ENCODE results near the gene DUSP8. TPM values are rescaled to one million over a fixed set of nuclear protein-coding genes. Genes with fewer than 3 reads are reported as not detected.
A peak's percentile ranks its signal among the peaks of the same experiment; 100 is the strongest.

DUSP8 gene
- total and polyA plus RNA-seq, 11 donors = 9.8 to 29.9 (median 16.5) TPM

- no peaks in the 10 kb centered on the region for H3K9me3 ChIP-seq
- peak; percentile 82 to 87 (median 82) for DNase-seq
- intact Hi-C loops (cut with DNase I) = no loop called here
- TF ChIP-seq, protein P1, sequence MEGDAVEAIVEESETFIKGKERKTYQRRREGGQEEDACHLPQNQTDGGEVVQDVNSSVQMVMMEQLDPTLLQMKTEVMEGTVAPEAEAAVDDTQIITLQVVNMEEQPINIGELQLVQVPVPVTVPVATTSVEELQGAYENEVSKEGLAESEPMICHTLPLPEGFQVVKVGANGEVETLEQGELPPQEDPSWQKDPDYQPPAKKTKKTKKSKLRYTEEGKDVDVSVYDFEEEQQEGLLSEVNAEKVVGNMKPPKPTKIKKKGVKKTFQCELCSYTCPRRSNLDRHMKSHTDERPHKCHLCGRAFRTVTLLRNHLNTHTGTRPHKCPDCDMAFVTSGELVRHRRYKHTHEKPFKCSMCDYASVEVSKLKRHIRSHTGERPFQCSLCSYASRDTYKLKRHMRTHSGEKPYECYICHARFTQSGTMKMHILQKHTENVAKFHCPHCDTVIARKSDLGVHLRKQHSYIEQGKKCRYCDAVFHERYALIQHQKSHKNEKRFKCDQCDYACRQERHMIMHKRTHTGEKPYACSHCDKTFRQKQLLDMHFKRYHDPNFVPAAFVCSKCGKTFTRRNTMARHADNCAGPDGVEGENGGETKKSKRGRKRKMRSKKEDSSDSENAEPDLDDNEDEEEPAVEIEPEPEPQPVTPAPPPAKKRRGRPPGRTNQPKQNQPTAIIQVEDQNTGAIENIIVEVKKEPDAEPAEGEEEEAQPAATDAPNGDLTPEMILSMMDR (IDR thresholded peaks at IDR 0.05) = no peak
- H3K36me3 ChIP-seq = peaks cover 0 to 48% (median 21%) of the 10 kb centered on the region in 9 donors
- H3K27ac ChIP-seq = peak overlapping the region in 11 of 12 donors; percentile 20 to 92 (median 76)
- H3K4me3 ChIP-seq = no peak overlapping the region
- WGBS, 4 donors = 32 to 47% (median 40%) methylated on average over 13 to 16 of the region's 16 CpGs
- peak; percentile 59 to 77 (median 67) for ATAC-seq
- H3K27me3 ChIP-seq = no peaks in the 10 kb centered on the region
- H3K4me1 ChIP-seq = peaks cover 0 to 69% (median 28%) of the 10 kb centered on the region in 12 donors
Measured at GRCh38 chr11:1564535-1565172, 7.4 kb downstream of the DUSP8 start.

GRCh38 chr11:1563697-1564534, 8.2 kb downstream of the DUSP8 start:
- no peak overlapping the region for H3K4me3 ChIP-seq
- intact Hi-C loops (cut with DNase I) = no loop called here
- H3K9me3 ChIP-seq = no peaks in the 10 kb centered on the region
- TF ChIP-seq, protein P1 (IDR thresholded peaks at IDR 0.05) = no peak
- TF ChIP-seq POLR2A (IDR thresholded peaks at IDR 0.05) = no peak
- H3K27me3 ChIP-seq = no peaks in the 10 kb centered on the region
- peaks cover 0 to 48% (median 21%) of the 10 kb centered on the region in 9 donors for H3K36me3 ChIP-seq
- peak overlapping the region in 7 of 12 donors; percentile 70 to 92 (median 76) for H3K27ac ChIP-seq
- ATAC-seq (no peak), DNase-seq (peak in 1 of 5 donors; percentile 63)
- WGBS, 4 donors = 70 to 82% (median 78%) methylated on average over 14 to 29 of the region's 29 CpGs
- H3K4me1 ChIP-seq = peaks cover 0 to 68% (median 32%) of the 10 kb centered on the region in 12 donors

DNA sequence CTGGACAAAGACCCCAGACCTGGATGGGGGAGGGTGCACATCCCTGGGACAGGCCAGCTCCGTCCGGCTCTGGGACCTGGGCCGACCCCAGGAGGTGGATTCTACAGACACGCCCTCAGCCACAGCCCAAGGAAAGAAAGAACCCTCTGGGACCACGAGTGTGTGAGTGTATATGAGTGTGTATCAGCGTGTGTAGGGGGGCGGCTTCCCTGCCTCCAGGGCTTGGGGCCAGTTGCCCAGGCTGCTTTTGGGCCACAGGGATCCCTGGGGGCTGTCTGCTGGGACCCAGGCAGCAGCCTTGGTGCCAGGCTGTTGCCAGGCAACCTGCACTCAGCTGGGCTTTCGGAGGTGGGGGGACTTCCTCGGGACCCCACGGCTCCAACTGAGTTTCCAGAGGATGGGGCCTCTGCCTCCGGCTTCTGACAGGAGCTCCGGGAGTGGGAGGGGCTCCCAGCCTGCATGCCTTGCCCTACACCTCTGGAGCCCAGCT, 8.9 kb downstream of the DUSP8 start:
- WGBS, 4 donors = 64 to 78% (median 74%) methylated on average over 9 to 12 of the region's 12 CpGs
- intact Hi-C loops (cut with DNase I) = no loop called here
- Histone ChIP-seq H3K4me1 (peaks cover 0 to 71% (median 39%) of the 10 kb centered on the region in 12 donors), H3K27me3 (no peaks in the 10 kb centered on the region), H3K36me3 (peaks cover 0 to 48% (median 21%) of the 10 kb centered on the region in 9 donors), H3K27ac (peak overlapping the region in 2 of 12 donors; percentile 82 to 84), H3K4me3 (no peak overlapping the region), H3K9me3 (no peaks in the 10 kb centered on the region)
- TF ChIP-seq POLR2A (IDR thresholded peaks at IDR 0.05) = no peak
- TF ChIP-seq, protein P1 (IDR thresholded peaks at IDR 0.05) = no peak
- DNase-seq (peak in 1 of 5 donors; percentile 9), ATAC-seq (no peak)
